Keratinocyte (primary cell): ENCODE data around the gene EBF3.

Experiments used
- CTCF ChIP-seq, 3 experiments: IDR thresholded peaks in 1 of 3; conservative IDR thresholded peaks in 1 of 3; optimal IDR thresholded peaks in 1 of 3; 2 replicates in 2 of 3; 3 replicates in 1 of 3; pipeline versions ENCODE3 to v1.5.1; 2011; ENCODE audit warnings: low read length in 3 of 3, mild to moderate bottlenecking in 3 of 3, moderate library complexity in 2 of 3, control low read depth in 1 of 3, inconsistent platforms in 1 of 3; ENCODE audit not compliant: insufficient read depth in 2 of 3; ENCODE audit errors: extremely low read depth in 1 of 3
- EZH2 ChIP-seq: IDR thresholded peaks from one replicate; pipeline ENCODE4 v1.6.1; 2012; ENCODE audit warnings: inconsistent platforms, mild to moderate bottlenecking, low read length, moderate library complexity

DNA sequence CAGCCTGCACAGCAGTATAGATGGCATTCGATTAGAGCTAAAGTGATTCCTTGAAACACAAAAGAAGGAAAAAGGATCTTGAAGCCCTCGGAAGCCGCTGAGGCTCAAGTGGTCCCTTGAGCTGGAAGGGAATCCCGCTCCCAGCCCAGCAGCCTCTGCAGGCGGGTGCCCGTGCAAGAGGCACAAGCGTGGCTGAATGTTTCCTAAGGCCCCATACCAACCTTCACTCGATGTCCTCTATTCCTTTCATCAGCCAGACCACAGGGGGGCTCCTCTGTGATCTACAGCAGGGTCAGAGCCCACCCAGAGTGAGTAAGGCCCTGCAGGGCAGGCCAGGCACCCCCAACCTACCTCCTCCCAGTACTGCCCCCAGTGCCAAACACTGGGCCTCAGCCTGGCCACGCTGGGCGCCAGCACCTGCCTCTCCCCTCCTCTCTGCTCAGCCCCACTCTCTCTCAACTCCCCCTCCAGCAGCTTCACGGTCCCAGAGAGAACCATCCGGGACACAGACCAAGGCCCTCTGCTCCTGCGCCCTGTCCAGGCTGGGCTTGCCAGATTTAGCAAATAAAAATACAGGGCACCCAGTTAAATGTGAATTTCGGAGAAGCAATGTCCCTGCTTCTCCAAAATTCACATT lies 30.5 kb downstream of the EBF3 start:
- TF ChIP-seq CTCF (optimal IDR thresholded peaks at IDR 0.05 in 1 of 3, IDR thresholded peaks at IDR 0.05 in 1 of 3, conservative IDR thresholded peaks at IDR 0.05 in 1 of 3; ENCODE audit: extremely low read depth in 1 of 3, insufficient read depth in 2 of 3, low read length in 3 of 3) = no peak
- no peak for TF ChIP-seq EZH2
